ENCODE measurements around the gene ZNF184.

ZNF184 gene

DNA sequence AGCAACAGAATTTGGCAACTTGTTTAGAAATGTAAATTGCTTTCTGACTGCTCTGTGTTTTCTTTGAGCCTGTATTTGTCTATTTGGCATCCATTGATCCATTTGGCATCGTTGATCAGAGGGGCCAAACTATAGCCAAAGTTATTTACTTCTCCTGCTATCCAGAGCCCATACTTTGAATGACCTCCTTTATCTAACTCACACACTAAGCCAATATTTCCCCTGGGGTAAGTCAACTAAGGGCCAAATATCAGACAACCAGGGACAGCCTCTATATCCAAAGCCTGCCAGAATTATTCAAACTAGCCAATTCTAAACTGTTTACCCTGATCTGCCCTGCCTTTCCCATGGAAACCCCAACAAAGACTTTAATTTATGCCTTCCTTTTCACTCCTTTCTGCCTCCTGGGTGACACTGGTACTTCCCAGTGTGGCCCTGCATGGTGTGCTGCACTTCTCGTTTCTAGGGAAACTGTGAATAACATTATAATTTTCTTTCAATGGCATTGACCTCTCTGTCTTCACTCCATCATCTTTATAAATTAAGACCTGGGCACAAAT is 19.8 kb upstream of the ZNF184 start:
- in situ Hi-C loops (cut with MboI; ENCODE audit: low pct_unique_long_range_greater_than_20kb, low sequenced_read_pairs): no loop called here
- DNase-seq: no peak

DNA sequence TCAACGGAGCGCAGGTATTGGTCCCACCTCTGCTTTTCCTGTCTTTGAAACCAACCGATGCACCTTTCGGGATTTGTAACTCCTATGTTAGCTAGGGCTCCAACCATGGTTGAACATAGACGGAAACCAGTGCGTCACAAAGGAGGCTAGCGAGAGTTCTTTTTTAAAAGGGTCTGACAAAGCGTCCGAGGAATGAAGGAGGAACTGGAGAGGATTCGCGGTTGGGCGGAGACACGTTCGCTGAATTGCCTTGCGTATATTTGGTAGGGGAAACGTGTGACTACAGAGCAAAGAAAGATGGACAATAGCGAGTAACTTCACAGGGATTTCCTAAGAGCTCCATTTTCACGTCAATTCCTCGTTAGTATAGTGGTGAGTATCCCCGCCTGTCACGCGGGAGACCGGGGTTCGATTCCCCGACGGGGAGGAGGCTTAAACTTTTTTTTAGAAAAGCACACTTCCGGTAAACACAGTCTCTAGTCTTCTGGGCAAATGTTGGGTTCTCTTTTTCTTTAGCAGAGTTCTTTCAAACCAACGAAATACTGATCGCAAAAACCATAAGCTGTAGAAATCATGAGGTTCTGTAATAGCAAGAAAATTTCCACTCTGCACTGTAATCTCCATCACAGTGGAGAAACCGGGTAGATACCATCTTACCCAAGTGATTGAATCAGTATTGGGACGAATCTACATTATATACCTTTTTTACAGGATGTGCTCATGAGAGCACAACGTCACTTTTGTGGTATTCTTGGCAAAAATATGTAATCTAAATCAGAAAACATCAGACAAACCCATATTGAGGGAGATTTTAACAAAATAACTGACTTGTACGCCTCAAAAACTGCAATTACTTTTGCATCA is 6.6 kb upstream of the ZNF184 start:
- in situ Hi-C loops (cut with MboI; ENCODE audit: low pct_unique_long_range_greater_than_20kb, low sequenced_read_pairs): no loop called here
- DNase-seq: peak; percentile 95

DNA sequence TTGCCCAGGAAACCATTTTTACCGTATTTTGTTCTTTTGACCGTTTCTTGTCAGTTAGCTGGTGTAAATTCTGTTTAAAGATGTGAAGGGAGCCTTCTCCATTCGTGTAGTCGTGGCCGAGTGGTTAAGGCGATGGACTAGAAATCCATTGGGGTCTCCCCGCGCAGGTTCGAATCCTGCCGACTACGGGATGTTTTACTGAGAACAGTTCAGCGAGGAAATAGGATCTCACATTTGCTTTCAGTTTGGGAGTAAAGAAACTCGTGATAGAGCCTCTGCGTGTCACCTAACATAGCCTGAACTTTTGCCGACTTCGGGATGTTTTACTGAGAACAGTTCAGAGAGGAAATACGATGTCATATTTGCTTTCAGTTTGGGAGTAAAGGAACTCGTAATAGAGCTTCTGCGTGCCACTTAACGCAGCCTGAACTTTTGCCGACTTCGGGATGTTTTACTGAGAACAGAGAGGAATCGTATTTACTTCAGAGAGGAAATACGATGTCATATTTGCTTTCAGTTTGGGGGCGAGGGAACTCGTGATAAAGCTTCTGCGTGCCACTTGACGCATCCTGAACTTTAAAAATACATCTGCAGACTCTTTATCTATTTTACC is 5.9 kb upstream of the ZNF184 start:
- in situ Hi-C loops (cut with MboI; ENCODE audit: low pct_unique_long_range_greater_than_20kb, low sequenced_read_pairs): no loop called here
- DNase-seq: peak; percentile 93

DNA sequence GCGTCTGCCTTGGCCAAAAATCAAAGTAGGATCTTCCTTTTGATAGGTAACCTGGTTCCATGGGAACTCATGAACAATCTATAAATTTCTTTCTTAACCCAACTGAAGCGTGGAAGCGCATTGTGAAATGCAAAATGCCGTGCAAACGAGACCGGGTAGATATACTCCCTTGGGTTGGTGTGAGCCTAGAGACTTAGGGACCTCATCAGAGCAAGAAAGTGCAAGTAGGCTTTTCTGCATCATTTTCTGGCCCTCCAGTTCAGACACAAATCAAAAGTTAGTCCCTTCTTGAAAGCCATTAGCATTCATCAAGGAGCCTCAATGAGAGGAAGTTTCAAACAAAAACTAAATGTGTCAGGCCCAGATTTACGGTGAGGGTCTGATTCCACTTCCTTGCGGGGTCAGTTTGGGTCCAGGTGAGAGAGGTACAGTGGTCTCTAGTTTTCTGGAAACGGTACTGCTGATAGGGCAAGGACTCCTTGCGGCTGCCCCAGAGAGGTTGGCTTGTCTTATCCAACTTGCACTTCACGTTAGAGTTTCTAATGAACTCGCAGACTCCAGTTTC is 5.3 kb upstream of the ZNF184 start:
- in situ Hi-C loops (cut with MboI; ENCODE audit: low pct_unique_long_range_greater_than_20kb, low sequenced_read_pairs): no loop called here
- DNase-seq: peak; percentile 11

GRCh38 chr6:27477318-27478013 is 4.6 kb upstream of the ZNF184 start:
- no peak for DNase-seq
- in situ Hi-C loops (cut with MboI; ENCODE audit: low pct_unique_long_range_greater_than_20kb, low sequenced_read_pairs): no loop called here

GRCh38 chr6:27476090-27476489 is 3.2 kb upstream of the ZNF184 start:
- in situ Hi-C loops (cut with MboI; ENCODE audit: low pct_unique_long_range_greater_than_20kb, low sequenced_read_pairs): no loop called here

DNA sequence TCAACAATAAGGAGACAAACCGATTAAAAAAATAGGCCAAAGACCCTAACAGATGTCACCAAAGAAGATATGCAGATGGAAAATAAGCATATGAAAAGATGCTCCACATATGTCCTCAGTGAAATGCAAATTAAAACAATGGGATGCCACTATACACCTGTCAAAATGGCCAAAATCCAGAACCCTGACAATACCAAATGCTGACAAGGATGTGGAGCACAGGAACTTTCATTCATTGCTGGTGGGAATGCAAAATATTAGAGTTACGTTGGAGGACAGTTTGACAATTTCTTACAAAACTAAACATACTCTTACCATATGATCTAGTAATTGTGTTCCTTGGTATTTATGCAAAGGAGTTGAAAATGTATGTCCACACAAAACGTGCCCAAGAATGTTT is 1.8 kb upstream of the ZNF184 start:
- in situ Hi-C loops (cut with MboI; ENCODE audit: low pct_unique_long_range_greater_than_20kb, low sequenced_read_pairs): no loop called here
- DNase-seq: no peak

More at GRCh38 chr6:27476090-27476489, 3.2 kb upstream of the ZNF184 start:
- DNase-seq: no peak

GRCh38 chr6:27474172-27474465 is 1.2 kb upstream of the ZNF184 start:
- in situ Hi-C loops (cut with MboI; ENCODE audit: low pct_unique_long_range_greater_than_20kb, low sequenced_read_pairs): no loop called here
- DNase-seq: no peak

- in situ Hi-C loops (cut with MboI; ENCODE audit: low pct_unique_long_range_greater_than_20kb, low sequenced_read_pairs): no loop called here
- no peak for DNase-seq
These were observed 706 bp downstream of the ZNF184 start for GRCh38 chr6:27472182-27472616.

- no peak for DNase-seq
- in situ Hi-C loops (cut with MboI; ENCODE audit: low pct_unique_long_range_greater_than_20kb, low sequenced_read_pairs): no loop called here
These were observed 1.4 kb downstream of the ZNF184 start for GRCh38 chr6:27471365-27472115.

- in situ Hi-C loops (cut with MboI; ENCODE audit: low pct_unique_long_range_greater_than_20kb, low sequenced_read_pairs): no loop called here
- no peak for DNase-seq
These were observed 2.9 kb downstream of the ZNF184 start for GRCh38 chr6:27470023-27470422.

- no peak for DNase-seq
- in situ Hi-C loops (cut with MboI; ENCODE audit: low pct_unique_long_range_greater_than_20kb, low sequenced_read_pairs): no loop called here
These were observed 4.6 kb downstream of the ZNF184 start for GRCh38 chr6:27468334-27468733.

- in situ Hi-C loops (cut with MboI; ENCODE audit: low pct_unique_long_range_greater_than_20kb, low sequenced_read_pairs): no loop called here
- peak; percentile 1 for DNase-seq
These were observed 20.4 kb downstream of the ZNF184 start for GRCh38 chr6:27452496-27452897.

GRCh38 chr6:27451660-27452390 is 21.1 kb downstream of the ZNF184 start:
- no peak for DNase-seq
- in situ Hi-C loops (cut with MboI; ENCODE audit: low pct_unique_long_range_greater_than_20kb, low sequenced_read_pairs): no loop called here

DNA sequence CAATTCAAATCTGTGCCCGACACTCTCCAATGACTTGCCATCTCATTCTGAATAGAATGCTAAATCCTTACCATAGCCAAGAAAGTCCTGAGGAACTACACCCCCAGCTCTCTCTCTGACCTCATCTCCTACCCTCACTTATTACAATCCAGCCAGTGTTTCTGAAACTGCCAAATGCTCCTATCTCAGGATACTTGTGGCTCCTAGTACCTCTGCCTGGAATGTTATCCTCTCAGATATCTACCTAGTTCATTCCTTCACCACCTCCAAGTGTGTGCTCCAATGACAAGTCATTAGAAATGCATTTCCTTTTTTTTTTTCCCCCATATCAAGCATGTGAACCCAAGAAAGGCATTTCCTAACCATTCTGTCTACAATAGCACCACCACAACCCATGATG is 24.4 kb downstream of the ZNF184 start:
- DNase-seq: no peak

DNA sequence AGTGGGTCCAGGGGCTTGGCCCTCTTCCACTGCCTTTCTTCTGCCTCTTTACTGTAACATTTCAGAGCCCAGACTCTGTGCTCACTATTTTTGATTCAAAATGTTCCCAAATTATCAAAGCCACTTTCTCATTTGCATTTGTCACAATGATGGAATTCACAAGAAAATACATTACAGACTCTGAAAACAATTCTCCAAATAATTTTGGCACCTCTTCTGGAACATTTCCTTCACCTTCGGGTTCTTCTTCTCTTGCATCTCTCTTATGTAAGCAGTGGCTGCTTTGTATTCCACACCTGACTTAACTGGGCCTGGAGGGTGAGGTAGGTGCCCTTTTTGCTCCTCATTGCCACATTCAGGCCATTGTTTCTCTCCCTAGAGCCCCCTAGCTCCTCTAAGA is 30.0 kb downstream of the ZNF184 start:
- DNase-seq: no peak
- in situ Hi-C loops (cut with MboI; ENCODE audit: low pct_unique_long_range_greater_than_20kb, low sequenced_read_pairs): no loop called here

More for the DNA sequence above, 24.4 kb downstream of the ZNF184 start:
- in situ Hi-C loops (cut with MboI; ENCODE audit: low pct_unique_long_range_greater_than_20kb, low sequenced_read_pairs): no loop called here

GRCh38 chr6:27441001-27441400 is 31.9 kb downstream of the ZNF184 start:
- DNase-seq: no peak
- in situ Hi-C loops (cut with MboI; ENCODE audit: low pct_unique_long_range_greater_than_20kb, low sequenced_read_pairs): no loop called here

- in situ Hi-C loops (cut with MboI; ENCODE audit: low pct_unique_long_range_greater_than_20kb, low sequenced_read_pairs): no loop called here
These were observed 33.5 kb downstream of the ZNF184 start for GRCh38 chr6:27439371-27439770.

More at GRCh38 chr6:27439371-27439770, 33.5 kb downstream of the ZNF184 start:
- no peak for DNase-seq

All from KBM-7 (cell line).